Panc1 (cell line): ENCODE data around the gene NEK5.

Experiments
- CTCF ChIP-seq: fragments of 450-650 bp; IDR thresholded peaks from 2 replicates; pipeline ENCODE4 v1.5.1; 2017; ENCODE audit warnings: mild to moderate bottlenecking
- POLR2AphosphoS5 ChIP-seq: IDR thresholded peaks from 2 replicates; pipeline ENCODE4 v1.6.1; 2012; ENCODE audit warnings: mild to moderate bottlenecking, low read depth, low read length, moderate library complexity
- REST ChIP-seq, 2 experiments: IDR thresholded peaks; 2 replicates each; pipeline ENCODE4 v1.6.1; 2011 to 2012; ENCODE audit warnings: low read depth in 2 of 2, control low read depth in 1 of 2, low read length in 1 of 2, mild to moderate bottlenecking in 1 of 2, moderate library complexity in 1 of 2; ENCODE audit not compliant: insufficient read depth in 1 of 2

- TF ChIP-seq CTCF: no peak
- TF ChIP-seq POLR2AphosphoS5: no peak
- TF ChIP-seq REST (IDR thresholded peaks at IDR 0.05; ENCODE audit: insufficient read depth in 1 of 2, low read depth in 2 of 2, low read length in 1 of 2): no peak
These were observed 25.5 kb downstream of the NEK5 start for GRCh38 chr13:52103386-52103785.
